HFF-Myc (cell line): ENCODE results near the gene TUBGCP5.
"Not testable (repeated sequence)": the region's sequence is repeated elsewhere in the genome, so short reads cannot be mapped to it uniquely, and the experiment has no call there.

Experiments used
- DNase-seq: peaks from one replicate; pipeline ENCODE4 v3.0.0-alpha.2; 2011; ENCODE audit warnings: low read depth; ENCODE audit errors: extremely low read depth
- H3K4me3 ChIP-seq: replicated peaks from 2 replicates; pipeline ENCODE4 v1.5.1; 2011; ENCODE audit warnings: low read depth, mild to moderate bottlenecking, control low read depth, low read length
- CTCF ChIP-seq: IDR thresholded peaks from 2 replicates; pipeline ENCODE4 v1.5.1; 2012; ENCODE audit warnings: mild to moderate bottlenecking, low read depth, low read length, control low read depth; ENCODE audit errors: missing control alignments

TUBGCP5 gene

DNA sequence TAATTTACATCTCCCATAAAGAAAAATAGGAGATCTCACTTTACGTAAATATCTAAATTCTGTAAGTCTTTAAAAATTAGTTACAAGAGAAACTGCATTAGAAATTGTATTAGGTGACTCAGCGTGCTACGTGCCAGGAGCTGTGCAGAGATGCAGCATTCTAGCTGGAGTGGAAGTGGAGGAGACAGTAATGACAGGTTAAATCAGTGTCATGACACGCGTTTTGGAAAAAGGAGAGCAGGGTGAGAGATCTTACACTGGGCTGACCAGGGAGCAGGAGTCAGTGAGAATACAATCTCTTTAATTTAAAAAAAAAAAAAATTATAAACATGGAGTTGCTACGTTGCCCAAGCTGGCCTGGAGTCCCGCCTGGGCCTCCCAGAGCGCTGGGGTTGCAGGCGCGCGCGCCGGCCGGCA is 635 bp downstream of the TUBGCP5 start:
- no peak for DNase-seq
- TF ChIP-seq CTCF, result no peak
- H3K4me3 ChIP-seq, result peak overlapping the region; percentile 70

DNA sequence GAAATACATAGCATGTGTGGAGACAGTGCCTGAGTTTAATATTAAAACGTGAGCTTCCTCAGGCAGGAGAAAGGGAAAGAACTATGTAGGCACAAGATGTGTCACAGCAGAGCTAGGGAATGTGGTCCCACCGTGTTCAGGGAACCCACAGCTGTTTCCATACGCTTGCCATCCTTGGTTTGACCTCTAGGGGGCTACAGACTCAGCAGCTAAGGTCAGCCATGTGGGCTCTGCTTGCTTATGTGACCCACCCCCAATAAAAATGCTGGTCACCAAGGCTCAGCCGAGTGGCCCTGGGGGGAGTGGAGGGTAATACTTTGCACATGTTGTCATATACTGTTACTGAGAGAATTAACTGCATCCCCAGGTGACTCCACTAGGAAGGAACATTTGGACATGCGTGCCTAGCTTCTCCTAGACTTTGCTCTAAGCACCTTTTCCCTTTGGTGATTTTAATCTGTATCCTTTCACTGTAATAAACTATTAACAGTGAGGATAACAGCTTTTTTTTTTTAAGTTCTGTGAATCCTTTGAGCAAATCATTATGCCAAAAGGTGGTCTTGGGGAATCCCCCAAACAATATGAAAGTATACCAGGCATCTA is 3.3 kb downstream of the TUBGCP5 start:
- TF ChIP-seq CTCF, result peak; percentile 86
- peak; percentile 61 for DNase-seq
- H3K4me3 ChIP-seq, result no peak overlapping the region

DNA sequence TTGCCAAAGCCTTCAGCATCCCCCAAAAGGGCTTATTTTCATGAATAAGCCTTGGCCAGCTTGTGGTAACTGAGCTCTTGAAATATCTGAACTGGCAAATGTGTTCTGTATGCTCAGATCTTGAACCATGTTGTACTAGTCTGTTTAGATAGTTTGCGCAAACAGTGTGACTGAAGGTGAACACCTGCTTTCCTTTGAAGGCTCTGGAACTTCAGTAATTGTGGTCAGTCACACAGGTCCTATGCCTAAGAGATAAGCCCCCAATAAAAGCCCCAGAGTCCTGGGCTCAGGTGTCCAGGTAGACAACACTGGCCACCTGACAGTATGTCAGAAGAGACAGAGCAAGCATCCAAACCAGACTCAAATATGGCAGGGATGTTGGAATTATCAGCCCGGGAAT is 5.4 kb downstream of the TUBGCP5 start:
- no peak for TF ChIP-seq CTCF
- no peak for DNase-seq
- no peak overlapping the region for H3K4me3 ChIP-seq

GRCh38 chr15:23026218-23026617 is 13.2 kb downstream of the TUBGCP5 start:
- no peak for TF ChIP-seq CTCF
- H3K4me3 ChIP-seq, result no peak overlapping the region
- DNase-seq, result no peak

- DNase-seq, result no peak
- H3K4me3 ChIP-seq, result no peak overlapping the region
- TF ChIP-seq CTCF, result no peak
Observed at GRCh38 chr15:23022156-23022555, 17.2 kb downstream of the TUBGCP5 start.

- H3K4me3 ChIP-seq, result no peak overlapping the region
- no peak for DNase-seq
- no peak for TF ChIP-seq CTCF
Observed at GRCh38 chr15:23014394-23015000, 24.9 kb downstream of the TUBGCP5 start.

GRCh38 chr15:23013681-23014080 is 25.7 kb downstream of the TUBGCP5 start:
- H3K4me3 ChIP-seq, result no peak overlapping the region
- no peak for DNase-seq
- TF ChIP-seq CTCF, result no peak

- DNase-seq, H3K4me3 ChIP-seq: not testable (repeated sequence)
Observed at GRCh38 chr15:23012616-23013015, 26.8 kb downstream of the TUBGCP5 start.
